ENCODE measurements around the gene ARHGAP31.

GRCh38 chr3:119401503-119402440 lies 107.6 kb downstream of the ARHGAP31 start:
- TF ChIP-seq CTCF (conservative IDR thresholded peaks at IDR 0.05), result no peak
- TF ChIP-seq EZH2 (IDR thresholded peaks at IDR 0.05; ENCODE audit: low read depth), result no peak
